A549 (cell line): ENCODE results near the gene ZNF214. TPM values are rescaled to one million over a fixed set of nuclear protein-coding genes. Genes with fewer than 3 reads are reported as not detected.

ENCODE experiments used
- ATAC-seq, 2 experiments: fragments of 200-7000 bp in 1 of 2; fragments of >200 bp in 1 of 2; cut with Nextera tagmentation in 1 of 2; cut with Tn5 transposase in 1 of 2; 3 replicates each; pipeline versions ENCODE4 v1.8.0 to v1.9.1; 2018 to 2020; ENCODE audit warnings: mild to moderate bottlenecking in 1 of 2, moderate library complexity in 1 of 2
- CTCF ChIA-PET: fragments of 300-600 bp; sonication (Branson Sonifier 250); formaldehyde crosslinking; extraction: SDS; loops from one replicate; lab custom pipeline; 2021; ENCODE audit warnings: antibody characterized with exemption, inconsistent platforms; lab: Yijun Ruan, JAX
- POLR2A ChIA-PET: fragments of 350-600 bp; formaldehyde crosslinking; extraction: SDS; loops from one replicate; lab custom pipeline; 2021; ENCODE audit warnings: antibody characterized with exemption, inconsistent platforms; lab: Yijun Ruan, JAX
- DNase-seq, 2 experiments: peaks; one replicate each; pipeline versions ENCODE4 v3.0.0 to v3.0.0-alpha.2; 2011 to 2016; ENCODE audit warnings: low read depth in 1 of 2, low spot score in 1 of 2
- FAIRE-seq: peaks from 2 replicates; lab custom pipeline; 2011; peaks lifted over from hg19 to GRCh38; lab: Jason Lieb, UNC
- H3K27ac ChIP-seq, 2 experiments: fragments of >200 bp; sonication (Bioruptor Twin); formaldehyde crosslinking; 3 replicates each; pipeline ENCODE4 v1.5.1; 2016 to 2017
- H3K4me1 ChIP-seq: fragments of >200 bp; sonication (Bioruptor Twin); formaldehyde crosslinking; 3 replicates; pipeline ENCODE4 v1.6.1; 2016
- H3K4me2 ChIP-seq: fragments of >200 bp; sonication (Bioruptor Twin); formaldehyde crosslinking; 3 replicates; pipeline ENCODE4 v1.6.1; 2016
- H3K4me3 ChIP-seq: fragments of >200 bp; sonication (Bioruptor Twin); formaldehyde crosslinking; 3 replicates; pipeline ENCODE4 v1.5.1; 2016
- H3K9me3 ChIP-seq: fragments of >200 bp; sonication (Bioruptor Twin); formaldehyde crosslinking; 3 replicates; pipeline ENCODE4 v1.6.1; 2016
- BHLHE40 ChIP-seq: IDR thresholded peaks from 2 replicates; pipeline ENCODE4 v1.6.1; 2012; ENCODE audit warnings: low read depth, low read length, inconsistent platforms
- CEBPB ChIP-seq, 2 experiments: fragments of >200 bp in 1 of 2; sonication (Bioruptor Twin) in 1 of 2; formaldehyde crosslinking in 1 of 2; IDR thresholded peaks; 2 replicates each; pipeline ENCODE4 v1.6.1; 2012 to 2016
- CHD2 ChIP-seq: fragments of 150-350 bp; IDR thresholded peaks from 2 replicates; pipeline ENCODE4 v1.6.1; 2014; ENCODE audit warnings: low read length; ENCODE audit not compliant: partially characterized antibody
- CHD4 ChIP-seq: fragments of 200-600 bp; sonication (generic); IDR thresholded peaks from 2 replicates; pipeline ENCODE4 v1.6.1; 2016; ENCODE audit warnings: antibody characterized with exemption, mild to moderate bottlenecking, borderline replicate concordance
- E2F6 ChIP-seq: IDR thresholded peaks from 2 replicates; pipeline ENCODE4 v1.6.1; 2012; ENCODE audit warnings: low read depth, borderline replicate concordance
- EHMT2 ChIP-seq: fragments of 200-600 bp; sonication (generic); IDR thresholded peaks from 2 replicates; pipeline ENCODE4 v1.6.1; 2016; ENCODE audit warnings: antibody characterized with exemption, low read depth, mild to moderate bottlenecking, moderate library complexity
- ELK1 ChIP-seq: fragments of 150-350 bp; IDR thresholded peaks from 2 replicates; pipeline ENCODE4 v1.6.1; 2014; ENCODE audit warnings: low read depth, mild to moderate bottlenecking, low read length
- ESRRA ChIP-seq: fragments of 150-350 bp; IDR thresholded peaks from 2 replicates; pipeline ENCODE4 v1.6.1; 2014; ENCODE audit warnings: mild to moderate bottlenecking, low read length, borderline replicate concordance
- FOSB ChIP-seq: fragments of 250-450 bp; sonication (Bioruptor Pico); IDR thresholded peaks from 2 replicates; pipeline ENCODE4 v1.5.0; 2020; ENCODE audit warnings: mild to moderate bottlenecking, moderate library complexity
- HDAC2 ChIP-seq: fragments of 200-600 bp; sonication (generic); IDR thresholded peaks from 2 replicates; pipeline ENCODE4 v1.6.1; 2016
- HOXA7 ChIP-seq: fragments of 250-450 bp; sonication (Bioruptor Pico); IDR thresholded peaks from 2 replicates; pipeline ENCODE4 v1.5.0; 2020; ENCODE audit warnings: mild to moderate bottlenecking, moderate library complexity
- HOXB13 ChIP-seq: fragments of 250-450 bp; sonication (Bioruptor Pico); IDR thresholded peaks from 2 replicates; pipeline ENCODE4 v1.5.0; 2020; ENCODE audit warnings: low read depth, mild to moderate bottlenecking, moderate library complexity
- KDM5A ChIP-seq: fragments of 200-600 bp; sonication (generic); IDR thresholded peaks from 2 replicates; pipeline ENCODE4 v1.6.1; 2016; ENCODE audit warnings: antibody characterized with exemption, mild to moderate bottlenecking
- MYC ChIP-seq: IDR thresholded peaks from 2 replicates; pipeline ENCODE4 v1.6.1; 2012; ENCODE audit warnings: mild to moderate bottlenecking, inconsistent platforms, low read length, improper control_type of control experiment, borderline replicate concordance
- NR3C1 ChIP-seq: fragments of >200 bp; sonication (Bioruptor Twin); formaldehyde crosslinking; IDR thresholded peaks from 3 replicates; pipeline ENCODE4 v1.6.1; 2017
- PHF8 ChIP-seq: fragments of 200-600 bp; sonication (generic); IDR thresholded peaks from 2 replicates; pipeline ENCODE4 v1.6.1; 2016; ENCODE audit warnings: low read depth, mild to moderate bottlenecking, antibody characterized with exemption, moderate library complexity, borderline replicate concordance
- POLR2A ChIP-seq: IDR thresholded peaks from 2 replicates; pipeline ENCODE4 v1.6.1; 2012; ENCODE audit warnings: mild to moderate bottlenecking, low read length
- POLR2AphosphoS2 ChIP-seq: conservative IDR thresholded peaks from 2 replicates; pipeline ENCODE4 v1.6.1; 2012; ENCODE audit warnings: low read length, improper control_type of control experiment, inconsistent platforms
- RARB ChIP-seq: fragments of 250-450 bp; sonication (Bioruptor Pico); IDR thresholded peaks from 2 replicates; pipeline ENCODE4 v1.8.0; 2021; ENCODE audit warnings: mild to moderate bottlenecking, moderate library complexity
- REST ChIP-seq: fragments of 200-600 bp; sonication (generic); IDR thresholded peaks from 2 replicates; pipeline ENCODE4 v1.6.1; 2016; ENCODE audit warnings: antibody characterized with exemption, mild to moderate bottlenecking, moderate library complexity
- SMC3 ChIP-seq: fragments of >200 bp; sonication (Bioruptor Twin); formaldehyde crosslinking; IDR thresholded peaks from 3 replicates; pipeline ENCODE4 v1.6.1; 2018; ENCODE audit warnings: inconsistent platforms
- TFCP2L1 ChIP-seq: fragments of 250-450 bp; sonication (Bioruptor Pico); IDR thresholded peaks from 2 replicates; pipeline ENCODE4 v1.5.0; 2021; ENCODE audit warnings: mild to moderate bottlenecking
- TP53 ChIP-seq: fragments of 250-450 bp; sonication (Bioruptor Pico); IDR thresholded peaks from 2 replicates; pipeline ENCODE4 v1.5.0; 2021; ENCODE audit warnings: mild to moderate bottlenecking, moderate library complexity
- USF2 ChIP-seq: fragments of 450-650 bp; IDR thresholded peaks from 2 replicates; pipeline ENCODE4 v1.6.1; 2014; ENCODE audit warnings: antibody characterized with exemption
- ZC3H11A ChIP-seq: fragments of 450-650 bp; IDR thresholded peaks from 2 replicates; pipeline ENCODE4 v1.6.1; 2014; ENCODE audit warnings: antibody characterized with exemption, mild to moderate bottlenecking
- ZNF302 ChIP-seq: fragments of 250-450 bp; sonication (Bioruptor Pico); IDR thresholded peaks from 2 replicates; pipeline ENCODE4 v1.9.0; 2021; ENCODE audit warnings: inconsistent platforms, mild to moderate bottlenecking, moderate library complexity
- WGBS: methylation state at CpG from one replicate; pipeline ENCODE4 v1.1.6; 2017; ENCODE audit errors: missing lambda C conversion rate; 5-methylcytosine and 5-hydroxymethylcytosine counted together
- polyA plus RNA-seq, 4 experiments: library from polyadenylated mRNA; depleted of rRNA in 3 of 4; stranded (reverse); fragments of >200 nt; fragmentation: RNase III in 1 of 4; extraction: RNeasy Plus Mini Kit Qiagen cat#74134 plus additional on column Dnase treatment in 1 of 4; gene quantifications; 2 replicates in 3 of 4; 3 replicates in 1 of 4; pipeline ENCODE4 v1.2.3, GENCODE V29; 2011 to 2017

ZNF214 gene
- polyA plus RNA-seq, 2 of the 4 experiments (the other 2 are of a cell fraction): 0.70 to 2.1 TPM

GRCh38 chr11:7046474-7047175, 26.5 kb upstream of the ZNF214 start:
- ChIA-PET POLR2A (no interaction called here), CTCF (interaction anchor here (0.6 kb wide), 1 partner anchor 522 kb away, joined by 3 read pairs; no protein-coding TSS in a partner anchor)
- no peak for TF ChIP-seq POLR2AphosphoS2
- no peak for TF ChIP-seq ELK1
- no peak for TF ChIP-seq ZC3H11A
- TF ChIP-seq HDAC2: no peak
- TF ChIP-seq USF2: no peak
- no peak for TF ChIP-seq BHLHE40
- no peak for TF ChIP-seq REST
- TF ChIP-seq CHD4: no peak
- TF ChIP-seq ESRRA: no peak
- no peak for TF ChIP-seq HOXA7
- TF ChIP-seq EHMT2: no peak
- TF ChIP-seq ZNF302 (CRISPR knock-in tag): no peak
- no peak for TF ChIP-seq HOXB13 (CRISPR knock-in tag)
- no peak for TF ChIP-seq CHD2
- TF ChIP-seq PHF8: no peak
- TF ChIP-seq E2F6: no peak
- no peak for TF ChIP-seq FOSB (CRISPR knock-in tag)
- DNase-seq (no peak), FAIRE-seq (no peak), ATAC-seq (no peak)
- H3K27ac ChIP-seq: no peak overlapping the region
- 1% methylated on average over 3 of the region's 3 CpGs for WGBS
- H3K4me1 ChIP-seq: no peaks in the 10 kb centered on the region
- no peak overlapping the region for H3K4me2 ChIP-seq
- no peaks in the 10 kb centered on the region for H3K9me3 ChIP-seq
- no peak overlapping the region for H3K4me3 ChIP-seq

GRCh38 chr11:7034019-7034418, 13.9 kb upstream of the ZNF214 start:
- Histone ChIP-seq H3K4me1 (no peaks in the 10 kb centered on the region), H3K9me3 (no peaks in the 10 kb centered on the region), H3K27ac (no peak overlapping the region), H3K4me3 (no peak overlapping the region), H3K4me2 (no peak overlapping the region)
- no peak for DNase-seq
- no peak for ATAC-seq
- CTCF ChIA-PET: no interaction called here
- POLR2A ChIA-PET: no interaction called here
- no peak for TF ChIP-seq CEBPB (IDR thresholded peaks at IDR 0.05)
- no peak for TF ChIP-seq SMC3
- TF ChIP-seq TFCP2L1 (CRISPR knock-in tag): no peak
- TF ChIP-seq RARB (CRISPR knock-in tag): no peak
- TF ChIP-seq TP53 (CRISPR knock-in tag): no peak
- no peak for TF ChIP-seq NR3C1
- no peak for TF ChIP-seq ELK1
- TF ChIP-seq FOSB (CRISPR knock-in tag): no peak
- TF ChIP-seq MYC: no peak
- TF ChIP-seq KDM5A: no peak
- TF ChIP-seq POLR2A: no peak
- no peak for TF ChIP-seq EHMT2
- WGBS: 37% methylated on average over 6 of the region's 6 CpGs
- no peak for FAIRE-seq
